ENCODE data around the gene SPOPL.

DNA sequence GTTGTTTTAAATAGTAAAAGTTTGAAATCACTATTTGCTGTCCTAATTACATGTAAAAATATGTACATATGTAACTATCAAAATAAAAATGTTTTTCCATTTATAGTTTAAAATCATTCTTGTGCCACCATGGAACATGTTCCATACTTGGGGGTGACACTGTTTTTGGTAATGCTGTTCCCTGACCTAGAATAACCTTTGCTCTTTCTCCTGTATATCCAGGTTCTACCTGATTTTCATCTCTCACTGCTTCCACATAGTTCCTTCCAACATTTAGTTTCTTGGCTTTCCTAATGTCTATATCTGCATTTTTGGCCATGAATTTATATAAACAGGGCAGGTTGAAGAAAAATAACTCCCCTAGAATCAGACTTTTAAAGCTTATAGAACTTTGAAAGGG is 2.5 kb downstream of the SPOPL start:
- TF ChIP-seq, protein P1, sequence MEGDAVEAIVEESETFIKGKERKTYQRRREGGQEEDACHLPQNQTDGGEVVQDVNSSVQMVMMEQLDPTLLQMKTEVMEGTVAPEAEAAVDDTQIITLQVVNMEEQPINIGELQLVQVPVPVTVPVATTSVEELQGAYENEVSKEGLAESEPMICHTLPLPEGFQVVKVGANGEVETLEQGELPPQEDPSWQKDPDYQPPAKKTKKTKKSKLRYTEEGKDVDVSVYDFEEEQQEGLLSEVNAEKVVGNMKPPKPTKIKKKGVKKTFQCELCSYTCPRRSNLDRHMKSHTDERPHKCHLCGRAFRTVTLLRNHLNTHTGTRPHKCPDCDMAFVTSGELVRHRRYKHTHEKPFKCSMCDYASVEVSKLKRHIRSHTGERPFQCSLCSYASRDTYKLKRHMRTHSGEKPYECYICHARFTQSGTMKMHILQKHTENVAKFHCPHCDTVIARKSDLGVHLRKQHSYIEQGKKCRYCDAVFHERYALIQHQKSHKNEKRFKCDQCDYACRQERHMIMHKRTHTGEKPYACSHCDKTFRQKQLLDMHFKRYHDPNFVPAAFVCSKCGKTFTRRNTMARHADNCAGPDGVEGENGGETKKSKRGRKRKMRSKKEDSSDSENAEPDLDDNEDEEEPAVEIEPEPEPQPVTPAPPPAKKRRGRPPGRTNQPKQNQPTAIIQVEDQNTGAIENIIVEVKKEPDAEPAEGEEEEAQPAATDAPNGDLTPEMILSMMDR (IDR thresholded peaks at IDR 0.05) = no peak
- TF ChIP-seq EP300 (IDR thresholded peaks at IDR 0.05) = no peak
- TF ChIP-seq POLR2AphosphoS5 (IDR thresholded peaks at IDR 0.05) = no peak
- no peak for TF ChIP-seq POLR2A (IDR thresholded peaks at IDR 0.05; ENCODE audit: low read depth)
